WTC11 (cell line): ENCODE measurements around the gene KDM4B. TPM values are rescaled to one million over a fixed set of nuclear protein-coding genes. Genes with fewer than 3 reads are reported as not detected.

ENCODE experiments used
- ATAC-seq: fragments of 200-7000 bp; cut with Tn5 transposase; 2 replicates; pipeline ENCODE4 v1.10.0; 2021; ENCODE audit warnings: mild to moderate bottlenecking, moderate library complexity
- CTCF ChIA-PET: fragments of 300-600 bp; sonication (Branson Sonifier 250); formaldehyde crosslinking; loops from one replicate; lab custom pipeline; 2021; ENCODE audit warnings: antibody characterized with exemption; lab: Charles Lee
- POLR2A ChIA-PET: fragments of 350-600 bp; sonication (Branson Sonifier 250); formaldehyde crosslinking; loops from one replicate; lab custom pipeline; 2021; ENCODE audit warnings: antibody characterized with exemption; lab: Charles Lee
- DNase-seq: peaks from one replicate; pipeline ENCODE4 v3.0.0; 2021; ENCODE audit warnings: low spot score
- H3K27ac Mint-ChIP-seq: 2 replicates; pipeline ENCODE4 v1.8.0; 2021; ENCODE audit warnings: mixed read lengths
- H3K27me3 Mint-ChIP-seq: 2 replicates; pipeline ENCODE4 v1.8.0; 2021; ENCODE audit warnings: low read depth, mild to moderate bottlenecking, moderate library complexity, mixed read lengths
- H3K36me3 Mint-ChIP-seq: 2 replicates; pipeline ENCODE4 v1.8.0; 2021; ENCODE audit warnings: mixed read lengths
- H3K4me1 Mint-ChIP-seq: 2 replicates; pipeline ENCODE4 v1.8.0; 2022; ENCODE audit warnings: mixed read lengths
- H3K4me3 Mint-ChIP-seq: 2 replicates; pipeline ENCODE4 v1.8.0; 2021; ENCODE audit warnings: mild to moderate bottlenecking, moderate library complexity, mixed read lengths
- H3K9me3 Mint-ChIP-seq: 2 replicates; pipeline ENCODE4 v1.8.0; 2021; ENCODE audit warnings: mixed read lengths
- ATF1 ChIP-seq: sonication (generic); formaldehyde crosslinking; IDR thresholded peaks from 2 replicates; pipeline ENCODE4 v1.8.1; 2023; ENCODE audit warnings: mild to moderate bottlenecking, moderate library complexity, missing genetic modification reagents
- ATF3 ChIP-seq: sonication (generic); formaldehyde crosslinking; conservative IDR thresholded peaks from 2 replicates; pipeline ENCODE4 v1.8.1; 2022; ENCODE audit warnings: mild to moderate bottlenecking, missing genetic modification reagents
- E2F5 ChIP-seq: sonication (generic); formaldehyde crosslinking; IDR thresholded peaks from 2 replicates; pipeline ENCODE4 v1.8.1; 2022; ENCODE audit warnings: mild to moderate bottlenecking, moderate library complexity, missing genetic modification reagents
- ESRRA ChIP-seq: sonication (generic); formaldehyde crosslinking; IDR thresholded peaks from 2 replicates; pipeline ENCODE4 v1.8.1; 2022; ENCODE audit warnings: mild to moderate bottlenecking, missing genetic modification reagents, borderline replicate concordance
- FOXP1 ChIP-seq: sonication (generic); formaldehyde crosslinking; IDR thresholded peaks from 2 replicates; pipeline ENCODE4 v1.8.0; 2022; ENCODE audit warnings: missing genetic modification reagents, mild to moderate bottlenecking, moderate library complexity, borderline replicate concordance
- GABPB1 ChIP-seq: sonication (generic); formaldehyde crosslinking; IDR thresholded peaks from 2 replicates; pipeline ENCODE4 v1.8.1; 2023; ENCODE audit warnings: mild to moderate bottlenecking, missing genetic modification reagents
- GRHL2 ChIP-seq: fragments of 250-450 bp; sonication (Bioruptor Pico); IDR thresholded peaks from 2 replicates; pipeline ENCODE4 v1.8.0; 2022; ENCODE audit warnings: mild to moderate bottlenecking, moderate library complexity; ENCODE audit not compliant: insufficient replicate concordance, severe bottlenecking
- HMGA2 ChIP-seq: fragments of 250-450 bp; sonication (Bioruptor Pico); IDR thresholded peaks from 2 replicates; pipeline ENCODE4 v1.4.0; 2021; ENCODE audit warnings: mild to moderate bottlenecking, moderate library complexity
- IRF1 ChIP-seq: sonication (generic); formaldehyde crosslinking; IDR thresholded peaks from 2 replicates; pipeline ENCODE4 v1.8.0; 2023; ENCODE audit warnings: missing genetic modification reagents
- MAX ChIP-seq: sonication (generic); formaldehyde crosslinking; IDR thresholded peaks from 2 replicates; pipeline ENCODE4 v1.8.0; 2022; ENCODE audit warnings: mild to moderate bottlenecking, missing genetic modification reagents
- MYBL2 ChIP-seq: sonication (generic); formaldehyde crosslinking; IDR thresholded peaks from 2 replicates; pipeline ENCODE4 v1.8.1; 2023; ENCODE audit warnings: mild to moderate bottlenecking, moderate library complexity, missing genetic modification reagents
- STAT6 ChIP-seq: sonication (generic); formaldehyde crosslinking; conservative IDR thresholded peaks from 2 replicates; pipeline ENCODE4 v1.8.1; 2023; ENCODE audit warnings: mild to moderate bottlenecking, low read depth, missing genetic modification reagents, moderate library complexity
- TCF7 ChIP-seq: sonication (generic); formaldehyde crosslinking; IDR thresholded peaks from 2 replicates; pipeline ENCODE4 v1.8.0; 2022; ENCODE audit warnings: mild to moderate bottlenecking, low read depth, missing genetic modification reagents, moderate library complexity
- USF2 ChIP-seq: sonication (generic); formaldehyde crosslinking; IDR thresholded peaks from 2 replicates; pipeline ENCODE4 v1.8.1; 2023; ENCODE audit warnings: mild to moderate bottlenecking, missing genetic modification reagents, moderate library complexity
- ZBTB43 ChIP-seq: sonication (generic); formaldehyde crosslinking; IDR thresholded peaks from 2 replicates; pipeline ENCODE4 v1.8.1; 2023; ENCODE audit warnings: mild to moderate bottlenecking, missing genetic modification reagents
- ZNF219 ChIP-seq: sonication (generic); formaldehyde crosslinking; IDR thresholded peaks from 2 replicates; pipeline ENCODE4 v1.8.0; 2023; ENCODE audit warnings: missing genetic modification reagents, mild to moderate bottlenecking, borderline replicate concordance
- ZNF263 ChIP-seq: sonication (generic); formaldehyde crosslinking; IDR thresholded peaks from 2 replicates; pipeline ENCODE4 v1.8.1; 2022; ENCODE audit warnings: low read depth, mild to moderate bottlenecking, moderate library complexity, missing genetic modification reagents
- ZNF281 ChIP-seq: sonication (generic); formaldehyde crosslinking; IDR thresholded peaks from 2 replicates; pipeline ENCODE4 v1.8.0; 2023; ENCODE audit warnings: mild to moderate bottlenecking, missing genetic modification reagents
- ZNF396 ChIP-seq: fragments of 250-450 bp; sonication (Bioruptor Pico); IDR thresholded peaks from 2 replicates; pipeline ENCODE4 v1.8.0; 2021; ENCODE audit warnings: mild to moderate bottlenecking, moderate library complexity, borderline replicate concordance
- ZNF532 ChIP-seq: fragments of 250-450 bp; sonication (Bioruptor Pico); IDR thresholded peaks from 2 replicates; pipeline ENCODE4 v1.9.0; 2021; ENCODE audit warnings: mild to moderate bottlenecking, borderline replicate concordance
- ZNF671 ChIP-seq: fragments of 250-450 bp; sonication (Bioruptor Pico); IDR thresholded peaks from 2 replicates; pipeline ENCODE4 v1.8.0; 2021; ENCODE audit warnings: mild to moderate bottlenecking
- total RNA-seq: library from RNA; stranded (reverse); gene quantifications from 3 replicates; pipeline ENCODE4 v1.2.3, GENCODE V29; 2021

Gene KDM4B
- total RNA-seq, 1 experiment from 2014 or later, result 43.2 TPM

- Mint-ChIP-seq H3K4me1 (no peaks in the 10 kb centered on the region), H3K4me3 (no peak overlapping the region), H3K27me3 (no peaks in the 10 kb centered on the region), H3K36me3 (peaks cover 34% of the 10 kb centered on the region), H3K9me3 (no peaks in the 10 kb centered on the region), H3K27ac (no peak overlapping the region)
- DNase-seq (no peak), ATAC-seq (no peak)
- POLR2A ChIA-PET, result no interaction called here
- TF ChIP-seq ATF1 (CRISPR knock-in tag) (no peak), ZNF532 (CRISPR knock-in tag) (no peak), IRF1 (CRISPR knock-in tag) (no peak), ZNF219 (CRISPR knock-in tag) (no peak), ZNF671 (CRISPR knock-in tag) (no peak)
- CTCF ChIA-PET, result no interaction called here
Observed at GRCh38 chr19:4933528-4933927, 35.4 kb upstream of the KDM4B start.

- Mint-ChIP-seq H3K9me3 (no peaks in the 10 kb centered on the region), H3K27me3 (no peaks in the 10 kb centered on the region), H3K4me1 (no peaks in the 10 kb centered on the region), H3K27ac (no peak overlapping the region), H3K4me3 (no peak overlapping the region), H3K36me3 (peaks cover 39% of the 10 kb centered on the region)
- POLR2A ChIA-PET, result no interaction called here
- CTCF ChIA-PET, result interaction anchor here (0.8 to 1.2 kb wide), 2 partner anchors 9 to 24 kb away, joined by 3 to 4 read pairs; no protein-coding TSS in a partner anchor
- ATAC-seq (no peak), DNase-seq (no peak)
- TF ChIP-seq MYBL2 (CRISPR knock-in tag), result no peak
- no peak for TF ChIP-seq ZNF281
- no peak for TF ChIP-seq ATF3 (CRISPR knock-in tag)
- no peak for TF ChIP-seq USF2 (CRISPR knock-in tag)
- no peak for TF ChIP-seq MAX (CRISPR knock-in tag)
- no peak for TF ChIP-seq TCF7 (CRISPR knock-in tag)
- no peak for TF ChIP-seq FOXP1 (CRISPR knock-in tag)
- TF ChIP-seq GRHL2 (CRISPR knock-in tag), result no peak
- no peak for TF ChIP-seq GABPB1 (CRISPR knock-in tag)
- TF ChIP-seq ZNF263 (CRISPR knock-in tag), result no peak
- TF ChIP-seq ZNF396, result no peak
- no peak for TF ChIP-seq ZBTB43 (CRISPR knock-in tag)
- TF ChIP-seq STAT6, result no peak
- TF ChIP-seq ESRRA (CRISPR knock-in tag), result no peak
- no peak for TF ChIP-seq HMGA2 (CRISPR knock-in tag)
- TF ChIP-seq E2F5 (CRISPR knock-in tag), result no peak
Observed at GRCh38 chr19:4935444-4935843, 33.5 kb upstream of the KDM4B start.
